Fibroblast of lung (primary cell): ENCODE results near the gene NUP210. TPM values are rescaled to one million over a fixed set of nuclear protein-coding genes. Genes with fewer than 3 reads are reported as not detected.
A peak's percentile ranks its signal among the peaks of the same experiment; 100 is the strongest.

Experiments used
- DNase-seq, 2 donors: peaks; one replicate each; pipeline versions ENCODE4 v3.0.0 to v3.0.0-alpha.2; 2010; ENCODE audit warnings: low read depth in 2 of 2
- H2AFZ ChIP-seq: 2 replicates; pipeline ENCODE4 v1.5.1; 2012; ENCODE audit warnings: low read length, control low read depth, inconsistent platforms
- H3K27ac ChIP-seq: 2 replicates; pipeline ENCODE4 v1.5.1; 2011; ENCODE audit warnings: low read length, control low read depth; ENCODE audit not compliant: insufficient read depth
- H3K27me3 ChIP-seq: 2 replicates; pipeline ENCODE4 v1.5.1; 2011; ENCODE audit warnings: mild to moderate bottlenecking, low read length; ENCODE audit not compliant: control insufficient read depth, insufficient read depth
- H3K36me3 ChIP-seq: 2 replicates; pipeline ENCODE4 v1.5.1; 2011; ENCODE audit warnings: low read length; ENCODE audit not compliant: control insufficient read depth, insufficient read depth
- H3K4me1 ChIP-seq: 2 replicates; pipeline ENCODE4 v1.5.1; 2011; ENCODE audit warnings: low read length; ENCODE audit not compliant: control insufficient read depth, insufficient read depth; ENCODE audit errors: extremely low read depth
- H3K4me2 ChIP-seq: 2 replicates; pipeline ENCODE4 v1.5.1; 2011; ENCODE audit warnings: low read length, control low read depth; ENCODE audit not compliant: insufficient read depth; ENCODE audit errors: extremely low read depth
- H3K4me3 ChIP-seq, 4 experiments: fragments of 200-600 bp in 1 of 4; sonication (generic) in 1 of 4; replicated peaks in 1 of 4; 2 replicates each; pipeline ENCODE4 v1.5.1; 2011 to 2016; ENCODE audit warnings: low read length in 4 of 4, low read depth in 3 of 4, mild to moderate bottlenecking in 3 of 4, control low read depth in 2 of 4, inconsistent platforms in 1 of 4, mixed read lengths in 1 of 4; ENCODE audit not compliant: insufficient read depth in 1 of 4; ENCODE audit errors: control extremely low read depth in 1 of 4
- H3K79me2 ChIP-seq: 2 replicates; pipeline ENCODE4 v1.5.1; 2012; ENCODE audit warnings: mild to moderate bottlenecking, low read length, inconsistent platforms; ENCODE audit not compliant: control insufficient read depth, insufficient read depth
- H3K9ac ChIP-seq: 2 replicates; pipeline ENCODE4 v1.5.1; 2011; ENCODE audit warnings: mild to moderate bottlenecking, low read length, control low read depth; ENCODE audit not compliant: insufficient read depth
- H3K9me3 ChIP-seq: 2 replicates; pipeline ENCODE4 v1.5.1; 2012; ENCODE audit warnings: low read depth, low read length; ENCODE audit not compliant: control insufficient read depth, insufficient read depth
- H4K20me1 ChIP-seq: 2 replicates; pipeline ENCODE4 v1.5.1; 2011; ENCODE audit warnings: low read length; ENCODE audit not compliant: control insufficient read depth, insufficient read depth; ENCODE audit errors: extremely low read depth
- EZH2 ChIP-seq: IDR thresholded peaks from 2 replicates; pipeline ENCODE4 v1.5.1; 2012; ENCODE audit warnings: low read length, control low read depth, mild to moderate bottlenecking; ENCODE audit errors: missing control alignments
- polyA plus RNA-seq, 2 donors: library from polyadenylated mRNA; depleted of rRNA in 1 of 2; stranded (reverse) in 1 of 2; unstranded in 1 of 2; fragments of >200 nt; gene quantifications; 2 replicates each; pipeline ENCODE4 v1.2.1, GENCODE V29; 2011 to 2012; ENCODE audit warnings: missing spikeins in 1 of 2
- total RNA-seq: library from RNA; depleted of rRNA; stranded (reverse); fragments of >200 nt; gene quantifications from 2 replicates; pipeline ENCODE4 v1.2.1, GENCODE V29; 2014
- TF ChIP-seq, protein P1 (sequence below), 2 donors: IDR thresholded peaks in 1 of 2; conservative IDR thresholded peaks in 1 of 2; 1 replicate in 1 of 2; 2 replicates in 1 of 2; pipeline ENCODE4 v1.5.1; 2011 to 2012; ENCODE audit warnings: low read length in 2 of 2, control low read depth in 1 of 2, inconsistent platforms in 1 of 2, low read depth in 1 of 2, mild to moderate bottlenecking in 1 of 2

NUP210 gene
- total and polyA plus RNA-seq, 2 donors (not counting 1 experiment from before 2014, with no cell fraction given) = 0.09 to 0.33 TPM

DNA sequence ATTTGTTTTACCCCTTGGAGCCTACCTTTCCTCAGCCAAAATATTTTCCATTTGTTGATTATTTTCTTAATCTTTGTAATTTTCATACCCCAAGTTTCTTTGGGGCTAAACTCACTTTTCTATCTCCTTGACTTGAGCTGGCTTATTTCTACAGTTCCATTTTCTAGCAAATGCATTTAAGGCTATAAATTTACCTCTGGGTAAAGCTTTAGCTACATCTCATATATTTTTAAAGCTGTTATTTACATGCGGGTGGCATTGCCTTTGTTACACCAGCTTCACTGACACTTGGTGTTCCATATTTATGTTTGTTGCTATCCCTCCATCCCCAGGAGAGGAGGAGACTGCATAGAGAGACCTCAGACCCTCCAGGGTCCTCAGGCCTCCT, 136.3 kb downstream of the NUP210 start:
- H3K36me3 ChIP-seq = no peaks in the 10 kb centered on the region
- H3K27me3 ChIP-seq = peaks cover 26% of the 10 kb centered on the region
- H3K79me2 ChIP-seq = no peaks in the 10 kb centered on the region
- no peak overlapping the region for H2AFZ ChIP-seq
- H3K9ac ChIP-seq = no peak overlapping the region
- H3K9me3 ChIP-seq = no peaks in the 10 kb centered on the region
- H3K4me2 ChIP-seq = no peak overlapping the region
- H3K27ac ChIP-seq = no peak overlapping the region
- no peak for TF ChIP-seq EZH2
- TF ChIP-seq, protein P1, sequence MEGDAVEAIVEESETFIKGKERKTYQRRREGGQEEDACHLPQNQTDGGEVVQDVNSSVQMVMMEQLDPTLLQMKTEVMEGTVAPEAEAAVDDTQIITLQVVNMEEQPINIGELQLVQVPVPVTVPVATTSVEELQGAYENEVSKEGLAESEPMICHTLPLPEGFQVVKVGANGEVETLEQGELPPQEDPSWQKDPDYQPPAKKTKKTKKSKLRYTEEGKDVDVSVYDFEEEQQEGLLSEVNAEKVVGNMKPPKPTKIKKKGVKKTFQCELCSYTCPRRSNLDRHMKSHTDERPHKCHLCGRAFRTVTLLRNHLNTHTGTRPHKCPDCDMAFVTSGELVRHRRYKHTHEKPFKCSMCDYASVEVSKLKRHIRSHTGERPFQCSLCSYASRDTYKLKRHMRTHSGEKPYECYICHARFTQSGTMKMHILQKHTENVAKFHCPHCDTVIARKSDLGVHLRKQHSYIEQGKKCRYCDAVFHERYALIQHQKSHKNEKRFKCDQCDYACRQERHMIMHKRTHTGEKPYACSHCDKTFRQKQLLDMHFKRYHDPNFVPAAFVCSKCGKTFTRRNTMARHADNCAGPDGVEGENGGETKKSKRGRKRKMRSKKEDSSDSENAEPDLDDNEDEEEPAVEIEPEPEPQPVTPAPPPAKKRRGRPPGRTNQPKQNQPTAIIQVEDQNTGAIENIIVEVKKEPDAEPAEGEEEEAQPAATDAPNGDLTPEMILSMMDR (conservative IDR thresholded peaks at IDR 0.05 in 1 of 2, IDR thresholded peaks at IDR 0.05 in 1 of 2; ENCODE audit: low read depth in 1 of 2, low read length in 2 of 2) = no peak
- DNase-seq = no peak
- H3K4me3 ChIP-seq = no peak overlapping the region
- H3K4me1 ChIP-seq = no peaks in the 10 kb centered on the region
- no peaks in the 10 kb centered on the region for H4K20me1 ChIP-seq

DNA sequence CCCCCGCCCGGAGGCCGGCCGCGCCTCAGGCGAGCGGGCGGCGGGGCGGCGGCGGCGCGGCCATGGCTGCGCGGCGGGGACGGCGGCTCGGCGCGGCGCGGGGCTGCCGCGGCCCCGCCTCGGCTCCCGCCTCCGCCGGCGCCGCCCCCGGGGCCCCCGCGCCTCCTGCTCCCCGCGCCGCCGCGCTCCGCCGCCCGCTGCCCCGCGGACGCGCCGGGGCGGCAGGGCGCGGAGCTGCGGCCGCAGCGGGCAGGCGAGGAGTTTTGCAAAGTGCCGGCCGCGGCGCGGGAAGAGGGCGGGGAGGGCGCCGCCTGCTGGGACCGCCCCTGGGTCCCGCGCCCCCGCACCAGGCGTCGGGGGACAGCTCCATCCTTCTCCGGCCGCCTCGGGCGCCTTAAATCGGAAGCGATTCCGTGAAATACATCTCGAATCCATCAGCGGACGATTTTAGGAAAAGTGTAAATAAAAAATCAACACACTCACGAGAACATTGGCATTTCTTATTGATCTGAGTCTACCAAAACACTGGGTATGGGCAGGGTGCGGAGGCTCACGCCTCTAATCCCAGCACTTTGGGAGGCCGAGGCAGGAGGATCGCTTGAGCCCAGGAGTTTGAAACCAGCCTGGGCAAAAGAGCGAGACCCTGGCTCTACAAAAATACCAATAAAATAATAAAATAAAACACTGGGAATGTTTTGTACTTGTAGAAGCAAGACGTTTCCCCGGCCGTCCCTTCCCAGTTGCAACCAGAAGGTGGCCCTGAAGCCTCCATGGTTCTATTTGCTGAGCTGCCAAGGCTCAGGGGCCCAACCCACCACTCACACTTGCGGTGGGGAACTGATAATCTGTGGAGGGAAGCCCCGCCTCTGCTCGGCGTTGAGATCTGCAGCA, 136.9 kb downstream of the NUP210 start:
- no peak overlapping the region for H3K4me2 ChIP-seq
- H3K79me2 ChIP-seq = no peaks in the 10 kb centered on the region
- DNase-seq = peak in 1 of 2 donors; percentile 21
- no peak overlapping the region for H3K27ac ChIP-seq
- no peaks in the 10 kb centered on the region for H3K4me1 ChIP-seq
- H3K9me3 ChIP-seq = no peaks in the 10 kb centered on the region
- no peaks in the 10 kb centered on the region for H4K20me1 ChIP-seq
- peaks cover 26% of the 10 kb centered on the region for H3K27me3 ChIP-seq
- peak overlapping the region in 1 of 4 experiments; percentile 10 for H3K4me3 ChIP-seq
- TF ChIP-seq EZH2 = peak; percentile 56
- TF ChIP-seq, protein P1 (conservative IDR thresholded peaks at IDR 0.05 in 1 of 2, IDR thresholded peaks at IDR 0.05 in 1 of 2; ENCODE audit: low read depth in 1 of 2, low read length in 2 of 2) = peak in 1 of 2 donors; percentile 8
- H3K9ac ChIP-seq = no peak overlapping the region
- H3K36me3 ChIP-seq = no peaks in the 10 kb centered on the region
- no peak overlapping the region for H2AFZ ChIP-seq

GRCh38 chr3:13282358-13282985, 137.7 kb downstream of the NUP210 start:
- no peak overlapping the region for H3K4me2 ChIP-seq
- H3K36me3 ChIP-seq = no peaks in the 10 kb centered on the region
- TF ChIP-seq, protein P1 (conservative IDR thresholded peaks at IDR 0.05 in 1 of 2, IDR thresholded peaks at IDR 0.05 in 1 of 2; ENCODE audit: low read depth in 1 of 2, low read length in 2 of 2) = no peak
- TF ChIP-seq EZH2 = peak; percentile 89
- H3K79me2 ChIP-seq = no peaks in the 10 kb centered on the region
- H3K4me1 ChIP-seq = no peaks in the 10 kb centered on the region
- H3K9ac ChIP-seq = no peak overlapping the region
- H3K9me3 ChIP-seq = no peaks in the 10 kb centered on the region
- H3K27me3 ChIP-seq = peaks cover 26% of the 10 kb centered on the region
- H2AFZ ChIP-seq = no peak overlapping the region
- H4K20me1 ChIP-seq = no peaks in the 10 kb centered on the region
- no peak overlapping the region for H3K27ac ChIP-seq
- no peak for DNase-seq
- H3K4me3 ChIP-seq = no peak overlapping the region
